Memory B cell (primary cell): ENCODE data around the gene HEXD.

Source experiments
- ATAC-seq: fragments of 150-1000 bp; cut with Tn5 transposase; 2 replicates; pipeline ENCODE4 v1.10.0; 2021; ENCODE audit warnings: low read depth, mild to moderate bottlenecking, moderate library complexity
- DNase-seq, 2 donors: peaks; one replicate each; pipeline ENCODE4 v3.0.0; 2022; ENCODE audit warnings: low spot score in 2 of 2
- H3K27ac Mint-ChIP-seq: one replicate; pipeline ENCODE4 v1.8.0; 2022; ENCODE audit warnings: mild to moderate bottlenecking, moderate library complexity, mixed read lengths
- H3K27me3 Mint-ChIP-seq: one replicate; pipeline ENCODE4 v1.8.0; 2022; ENCODE audit warnings: mixed read lengths
- H3K36me3 Mint-ChIP-seq: one replicate; pipeline ENCODE4 v1.8.0; 2022; ENCODE audit warnings: mild to moderate bottlenecking, mixed read lengths
- H3K4me1 Mint-ChIP-seq: one replicate; pipeline ENCODE4 v1.8.0; 2022; ENCODE audit warnings: mixed read lengths
- H3K4me3 Mint-ChIP-seq: one replicate; pipeline ENCODE4 v1.8.0; 2022; ENCODE audit warnings: mild to moderate bottlenecking, moderate library complexity, mixed read lengths
- H3K9me3 Mint-ChIP-seq: one replicate; pipeline ENCODE4 v1.8.0; 2022; ENCODE audit warnings: mixed read lengths

HEXD gene

GRCh38 chr17:82468692-82469091 lies 50.5 kb downstream of the HEXD start:
- no peak for ATAC-seq
- H3K36me3 Mint-ChIP-seq = peaks cover 33% of the 10 kb centered on the region
- DNase-seq = no peak

GRCh38 chr17:82470065-82470464 lies 51.9 kb downstream of the HEXD start:
- Mint-ChIP-seq H3K36me3 (peaks cover 26% of the 10 kb centered on the region), H3K4me3 (no peak overlapping the region), H3K27ac (no peak overlapping the region), H3K9me3 (no peaks in the 10 kb centered on the region), H3K27me3 (no peaks in the 10 kb centered on the region), H3K4me1 (no peaks in the 10 kb centered on the region)
- no peak for DNase-seq
- ATAC-seq = no peak

More at GRCh38 chr17:82468692-82469091, 50.5 kb downstream of the HEXD start:
- H3K27me3 Mint-ChIP-seq = no peaks in the 10 kb centered on the region
- H3K4me3 Mint-ChIP-seq = no peak overlapping the region
- H3K27ac Mint-ChIP-seq = no peak overlapping the region
- H3K4me1 Mint-ChIP-seq = no peaks in the 10 kb centered on the region
- no peaks in the 10 kb centered on the region for H3K9me3 Mint-ChIP-seq

GRCh38 chr17:82474223-82475010 lies 56.3 kb downstream of the HEXD start:
- H3K27me3 Mint-ChIP-seq = no peaks in the 10 kb centered on the region
- ATAC-seq = no peak
- H3K9me3 Mint-ChIP-seq = no peaks in the 10 kb centered on the region

DNA sequence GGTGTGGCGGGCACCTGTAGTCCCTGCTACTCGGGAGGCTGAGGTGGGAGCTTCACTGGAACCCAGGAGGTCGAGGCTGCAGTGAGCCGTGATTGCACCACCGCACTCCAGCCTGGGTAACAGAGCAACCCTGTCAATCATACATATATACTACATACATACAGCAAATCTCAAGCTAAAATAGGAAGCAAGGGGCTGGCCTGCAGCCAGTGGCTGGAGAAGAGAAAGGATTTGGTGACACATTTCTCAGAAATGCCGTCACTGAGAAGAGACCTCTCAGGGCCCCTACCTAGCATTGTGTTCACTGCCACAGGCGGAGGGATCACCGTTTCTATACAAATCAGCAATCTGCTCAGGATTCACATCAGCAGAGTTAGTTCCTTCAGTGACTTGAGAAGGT lies 57.3 kb downstream of the HEXD start:
- Mint-ChIP-seq H3K27me3 (no peaks in the 10 kb centered on the region), H3K4me1 (no peaks in the 10 kb centered on the region), H3K27ac (no peak overlapping the region), H3K36me3 (peaks cover 16% of the 10 kb centered on the region), H3K9me3 (no peaks in the 10 kb centered on the region), H3K4me3 (no peak overlapping the region)
- no peak for DNase-seq
- ATAC-seq = no peak

More at GRCh38 chr17:82474223-82475010, 56.3 kb downstream of the HEXD start:
- Mint-ChIP-seq H3K4me3 (no peak overlapping the region), H3K4me1 (no peaks in the 10 kb centered on the region), H3K27ac (no peak overlapping the region), H3K36me3 (peaks cover 15% of the 10 kb centered on the region)
- no peak for DNase-seq

GRCh38 chr17:82477934-82478333 lies 59.8 kb downstream of the HEXD start:
- ATAC-seq = no peak
- Mint-ChIP-seq H3K4me1 (no peaks in the 10 kb centered on the region), H3K4me3 (no peak overlapping the region), H3K27me3 (no peaks in the 10 kb centered on the region), H3K36me3 (peaks cover 11% of the 10 kb centered on the region), H3K9me3 (no peaks in the 10 kb centered on the region), H3K27ac (no peak overlapping the region)
- no peak for DNase-seq

- Mint-ChIP-seq H3K4me1 (no peaks in the 10 kb centered on the region), H3K27me3 (no peaks in the 10 kb centered on the region), H3K4me3 (no peak overlapping the region), H3K9me3 (no peaks in the 10 kb centered on the region), H3K36me3 (peaks cover 16% of the 10 kb centered on the region), H3K27ac (no peak overlapping the region)
- DNase-seq (no peak), ATAC-seq (no peak)
Measured at GRCh38 chr17:82479602-82480001, 61.5 kb downstream of the HEXD start.

GRCh38 chr17:82480318-82480717 lies 62.2 kb downstream of the HEXD start:
- Mint-ChIP-seq H3K9me3 (no peaks in the 10 kb centered on the region), H3K36me3 (peaks cover 16% of the 10 kb centered on the region), H3K27ac (no peak overlapping the region), H3K4me1 (no peaks in the 10 kb centered on the region), H3K27me3 (no peaks in the 10 kb centered on the region), H3K4me3 (no peak overlapping the region)
- ATAC-seq (no peak), DNase-seq (no peak)

GRCh38 chr17:82483204-82483660 lies 65.1 kb downstream of the HEXD start:
- Mint-ChIP-seq H3K4me3 (no peak overlapping the region), H3K4me1 (peaks cover 4% of the 10 kb centered on the region), H3K36me3 (peaks cover 24% of the 10 kb centered on the region), H3K27me3 (no peaks in the 10 kb centered on the region), H3K27ac (no peak overlapping the region), H3K9me3 (no peaks in the 10 kb centered on the region)
- ATAC-seq (no peak), DNase-seq (no peak)

GRCh38 chr17:82483836-82484235 lies 65.7 kb downstream of the HEXD start:
- Mint-ChIP-seq H3K36me3 (peaks cover 25% of the 10 kb centered on the region), H3K27me3 (no peaks in the 10 kb centered on the region), H3K27ac (no peak overlapping the region), H3K4me3 (no peak overlapping the region), H3K4me1 (peaks cover 4% of the 10 kb centered on the region), H3K9me3 (no peaks in the 10 kb centered on the region)
- no peak for ATAC-seq
- no peak for DNase-seq

GRCh38 chr17:82486231-82487094 lies 68.3 kb downstream of the HEXD start:
- DNase-seq = no peak
- H3K4me1 Mint-ChIP-seq = peaks cover 8% of the 10 kb centered on the region
- H3K4me3 Mint-ChIP-seq = no peak overlapping the region
- no peak overlapping the region for H3K27ac Mint-ChIP-seq
- H3K9me3 Mint-ChIP-seq = no peaks in the 10 kb centered on the region
- no peak for ATAC-seq
- no peaks in the 10 kb centered on the region for H3K27me3 Mint-ChIP-seq
- peaks cover 21% of the 10 kb centered on the region for H3K36me3 Mint-ChIP-seq

- H3K4me3 Mint-ChIP-seq = no peak overlapping the region
- peaks cover 18% of the 10 kb centered on the region for H3K36me3 Mint-ChIP-seq
- no peak for DNase-seq
- no peak overlapping the region for H3K27ac Mint-ChIP-seq
- H3K9me3 Mint-ChIP-seq = no peaks in the 10 kb centered on the region
- peaks cover 8% of the 10 kb centered on the region for H3K4me1 Mint-ChIP-seq
- ATAC-seq = no peak
- H3K27me3 Mint-ChIP-seq = no peaks in the 10 kb centered on the region
Measured at GRCh38 chr17:82487910-82488309, 69.8 kb downstream of the HEXD start.

GRCh38 chr17:82489117-82489516 lies 71.0 kb downstream of the HEXD start:
- H3K4me1 Mint-ChIP-seq = peaks cover 10% of the 10 kb centered on the region
- no peak overlapping the region for H3K4me3 Mint-ChIP-seq
- ATAC-seq = no peak
- H3K27me3 Mint-ChIP-seq = no peaks in the 10 kb centered on the region
- peak overlapping the region; percentile 65 for H3K27ac Mint-ChIP-seq
- H3K9me3 Mint-ChIP-seq = no peaks in the 10 kb centered on the region
- no peak for DNase-seq
- H3K36me3 Mint-ChIP-seq = peaks cover 14% of the 10 kb centered on the region

- ATAC-seq (no peak), DNase-seq (no peak)
- no peak overlapping the region for H3K27ac Mint-ChIP-seq
- H3K36me3 Mint-ChIP-seq = peaks cover 13% of the 10 kb centered on the region
- H3K27me3 Mint-ChIP-seq = no peaks in the 10 kb centered on the region
- no peaks in the 10 kb centered on the region for H3K9me3 Mint-ChIP-seq
- peaks cover 18% of the 10 kb centered on the region for H3K4me1 Mint-ChIP-seq
- no peak overlapping the region for H3K4me3 Mint-ChIP-seq
Measured at GRCh38 chr17:82489851-82490511, 71.8 kb downstream of the HEXD start.
